HFFc6 (cell line): ENCODE data around the gene USP7. TPM values are rescaled to one million over a fixed set of nuclear protein-coding genes. Genes with fewer than 3 reads are reported as not detected.

Experiments used
- DNase-seq: peaks from one replicate; pipeline ENCODE4 v3.0.0-alpha.2; 2018
- H3K27ac Mint-ChIP-seq: 2 replicates; pipeline ENCODE4 v1.8.0; 2020; ENCODE audit warnings: mild to moderate bottlenecking, mixed read lengths
- H3K27me3 Mint-ChIP-seq: 2 replicates; pipeline ENCODE4 v1.8.0; 2021; ENCODE audit warnings: mild to moderate bottlenecking, moderate library complexity, mixed read lengths; ENCODE audit not compliant: insufficient read depth
- H3K36me3 Mint-ChIP-seq: 2 replicates; pipeline ENCODE4 v1.8.0; 2021; ENCODE audit warnings: low read depth, mixed read lengths
- H3K4me1 Mint-ChIP-seq: 2 replicates; pipeline ENCODE4 v1.8.0; 2020; ENCODE audit warnings: low read depth, mixed read lengths
- H3K4me3 Mint-ChIP-seq: 2 replicates; pipeline ENCODE4 v1.8.0; 2020; ENCODE audit warnings: mild to moderate bottlenecking, moderate library complexity, mixed read lengths
- H3K9me3 Mint-ChIP-seq: 2 replicates; pipeline ENCODE4 v1.8.0; 2020; ENCODE audit warnings: mild to moderate bottlenecking, mixed read lengths
- total RNA-seq, 6 experiments: library from RNA; stranded (reverse); fragmentation: NEBNext Ultra II Directional; extraction: Animal tissue kit (Norgen Biotek cat#: 25700); gene quantifications; 2 replicates in 1 of 6; 3 replicates in 5 of 6; pipeline ENCODE4 v1.2.3, GENCODE V29; 2021
- TF ChIP-seq, protein P1 (sequence below): fragments of 200-600 bp; sonication (generic); IDR thresholded peaks from 2 replicates; pipeline ENCODE4 v1.5.0; 2021; ENCODE audit warnings: antibody characterized with exemption, mild to moderate bottlenecking

USP7 gene
- total RNA-seq, 6 experiments from 2014 or later = 80.1 to 93.4 (median 89.5) TPM

DNA sequence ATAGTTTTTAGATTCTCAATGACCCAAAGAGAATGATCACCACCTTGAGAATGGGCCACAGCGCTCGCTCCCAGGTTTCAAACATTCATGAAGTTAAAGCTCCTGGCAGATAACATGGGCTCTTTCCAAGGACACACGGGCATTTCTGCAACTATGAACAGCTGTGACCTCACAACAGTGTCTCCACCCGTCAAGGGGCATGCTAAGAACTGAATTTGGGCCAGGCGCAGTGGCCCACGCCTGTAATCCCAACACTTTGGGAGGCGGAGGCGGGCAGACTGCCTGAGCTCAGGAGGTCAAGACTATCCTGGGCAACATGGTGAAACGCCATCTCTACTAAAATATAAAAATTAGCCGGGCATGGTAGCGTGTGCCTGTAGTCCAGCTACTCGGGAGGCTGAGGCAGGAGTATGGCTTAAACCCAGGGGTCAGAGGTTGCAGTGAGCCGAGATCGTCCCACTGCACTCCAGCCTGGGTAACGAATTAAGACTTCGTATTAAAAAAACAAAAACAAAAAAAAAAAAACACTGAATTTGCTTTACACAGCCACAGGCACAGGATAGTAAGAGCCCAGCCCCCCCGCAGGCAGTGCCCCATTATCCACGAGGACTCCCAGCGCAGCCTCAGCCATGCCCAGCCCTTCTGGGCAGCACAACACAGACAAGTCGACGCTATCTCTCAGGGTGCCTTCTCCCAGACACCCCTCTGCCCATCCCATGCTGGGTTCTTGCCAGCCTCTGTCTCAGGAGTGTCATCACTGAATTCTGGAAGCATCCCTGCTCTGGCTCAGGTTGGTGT is 7.2 kb downstream of the USP7 start:
- Mint-ChIP-seq H3K4me3 (no peak overlapping the region), H3K36me3 (no peaks in the 10 kb centered on the region), H3K4me1 (peaks cover 64% of the 10 kb centered on the region), H3K9me3 (no peaks in the 10 kb centered on the region), H3K27ac (peak overlapping the region; percentile 45; the same call in 1 of the 2 replicates), H3K27me3 (no peaks in the 10 kb centered on the region)
- TF ChIP-seq, protein P1, sequence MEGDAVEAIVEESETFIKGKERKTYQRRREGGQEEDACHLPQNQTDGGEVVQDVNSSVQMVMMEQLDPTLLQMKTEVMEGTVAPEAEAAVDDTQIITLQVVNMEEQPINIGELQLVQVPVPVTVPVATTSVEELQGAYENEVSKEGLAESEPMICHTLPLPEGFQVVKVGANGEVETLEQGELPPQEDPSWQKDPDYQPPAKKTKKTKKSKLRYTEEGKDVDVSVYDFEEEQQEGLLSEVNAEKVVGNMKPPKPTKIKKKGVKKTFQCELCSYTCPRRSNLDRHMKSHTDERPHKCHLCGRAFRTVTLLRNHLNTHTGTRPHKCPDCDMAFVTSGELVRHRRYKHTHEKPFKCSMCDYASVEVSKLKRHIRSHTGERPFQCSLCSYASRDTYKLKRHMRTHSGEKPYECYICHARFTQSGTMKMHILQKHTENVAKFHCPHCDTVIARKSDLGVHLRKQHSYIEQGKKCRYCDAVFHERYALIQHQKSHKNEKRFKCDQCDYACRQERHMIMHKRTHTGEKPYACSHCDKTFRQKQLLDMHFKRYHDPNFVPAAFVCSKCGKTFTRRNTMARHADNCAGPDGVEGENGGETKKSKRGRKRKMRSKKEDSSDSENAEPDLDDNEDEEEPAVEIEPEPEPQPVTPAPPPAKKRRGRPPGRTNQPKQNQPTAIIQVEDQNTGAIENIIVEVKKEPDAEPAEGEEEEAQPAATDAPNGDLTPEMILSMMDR = no peak
- DNase-seq = no peak

GRCh38 chr16:8955828-8956227 is 7.9 kb downstream of the USP7 start:
- no peaks in the 10 kb centered on the region for H3K27me3 Mint-ChIP-seq
- H3K4me1 Mint-ChIP-seq = peaks cover 64% of the 10 kb centered on the region
- TF ChIP-seq, protein P1 = no peak
- H3K36me3 Mint-ChIP-seq = no peaks in the 10 kb centered on the region
- no peaks in the 10 kb centered on the region for H3K9me3 Mint-ChIP-seq
- H3K4me3 Mint-ChIP-seq = no peak overlapping the region
- DNase-seq = no peak
- peak overlapping the region; percentile 45; the same call in 1 of the 2 replicates for H3K27ac Mint-ChIP-seq

GRCh38 chr16:8953064-8953463 is 10.6 kb downstream of the USP7 start:
- TF ChIP-seq, protein P1 = no peak
- H3K27me3 Mint-ChIP-seq = peaks cover 2% of the 10 kb centered on the region; the same call in 1 of the 2 replicates
- no peak overlapping the region for H3K4me3 Mint-ChIP-seq
- H3K36me3 Mint-ChIP-seq = no peaks in the 10 kb centered on the region
- H3K27ac Mint-ChIP-seq = no peak overlapping the region
- H3K4me1 Mint-ChIP-seq = peaks cover 59% of the 10 kb centered on the region
- no peaks in the 10 kb centered on the region for H3K9me3 Mint-ChIP-seq
- DNase-seq = no peak

DNA sequence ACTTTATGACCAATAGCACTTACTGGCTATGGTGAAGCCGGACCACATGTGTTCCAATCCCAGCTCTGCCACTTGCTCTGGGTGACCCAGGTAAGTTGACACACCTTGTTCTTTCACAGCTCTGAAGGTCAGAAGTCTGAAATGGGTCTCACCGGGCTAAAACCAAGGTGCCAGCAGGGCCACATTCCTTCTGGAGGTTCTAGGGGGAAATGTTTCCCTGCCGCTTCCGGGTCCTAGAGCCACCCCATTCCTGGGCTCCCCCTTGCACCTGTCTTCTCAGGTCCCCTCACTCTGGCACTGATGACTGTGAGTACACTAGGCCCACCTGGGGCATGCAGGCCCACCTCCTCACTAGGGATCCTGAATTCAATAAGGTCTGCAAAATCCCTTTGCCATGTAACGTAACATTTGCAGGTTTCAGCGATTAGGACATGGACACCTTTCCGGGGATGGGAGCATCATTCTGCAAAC is 11.4 kb downstream of the USP7 start:
- H3K36me3 Mint-ChIP-seq = no peaks in the 10 kb centered on the region
- no peak overlapping the region for H3K4me3 Mint-ChIP-seq
- TF ChIP-seq, protein P1 = no peak
- no peaks in the 10 kb centered on the region for H3K9me3 Mint-ChIP-seq
- no peak overlapping the region for H3K27ac Mint-ChIP-seq
- H3K4me1 Mint-ChIP-seq = peaks cover 52% of the 10 kb centered on the region
- no peak for DNase-seq
- H3K27me3 Mint-ChIP-seq = peaks cover 2% of the 10 kb centered on the region; the same call in 1 of the 2 replicates

DNA sequence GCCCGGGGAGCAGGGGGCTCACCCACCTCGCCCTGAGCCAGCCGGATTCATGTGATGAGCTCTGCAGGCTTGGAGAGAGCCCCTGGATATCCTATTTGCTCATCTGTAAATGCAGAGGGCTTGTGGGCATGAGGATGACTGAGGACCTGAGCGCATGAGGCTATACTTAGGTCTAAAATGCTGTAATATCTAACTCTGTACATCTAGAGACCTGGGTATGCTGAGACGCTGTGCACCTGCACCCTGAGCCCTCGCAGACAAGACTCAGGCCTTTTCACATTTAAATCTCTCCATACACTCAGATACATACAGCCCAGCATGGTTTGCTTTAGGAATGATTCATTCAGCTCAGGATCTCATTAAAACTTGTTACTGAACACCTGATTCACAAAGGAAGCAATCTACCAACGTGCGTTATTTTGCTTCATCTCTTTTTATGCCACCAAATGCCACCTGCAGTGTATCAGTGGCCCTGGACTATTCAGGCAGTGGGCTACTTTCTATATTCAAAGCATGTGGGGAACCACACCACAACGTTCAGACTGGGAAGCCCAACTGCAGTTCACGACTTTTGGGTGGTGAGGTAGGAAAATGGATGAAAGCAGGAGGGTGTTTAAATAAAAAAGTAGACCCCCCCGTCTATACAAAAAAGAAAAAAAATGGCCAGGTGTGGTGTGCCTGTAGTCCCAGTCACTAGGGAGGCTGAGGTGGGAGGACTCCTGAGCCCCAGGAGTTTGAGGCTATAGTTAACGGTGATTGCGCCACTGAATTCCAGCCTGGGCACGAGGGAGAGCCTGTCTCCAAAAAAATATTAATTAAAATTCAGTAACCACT is 12.0 kb downstream of the USP7 start:
- no peak for DNase-seq
- H3K4me1 Mint-ChIP-seq = peaks cover 45% of the 10 kb centered on the region
- H3K27me3 Mint-ChIP-seq = peaks cover 2% of the 10 kb centered on the region; the same call in 1 of the 2 replicates
- H3K36me3 Mint-ChIP-seq = no peaks in the 10 kb centered on the region
- TF ChIP-seq, protein P1 = no peak
- H3K27ac Mint-ChIP-seq = no peak overlapping the region; the same call in none of the 2 replicates
- H3K4me3 Mint-ChIP-seq = no peak overlapping the region
- H3K9me3 Mint-ChIP-seq = no peaks in the 10 kb centered on the region
